ENCODE data around the gene SLC38A2.

The SLC38A2 gene

DNA sequence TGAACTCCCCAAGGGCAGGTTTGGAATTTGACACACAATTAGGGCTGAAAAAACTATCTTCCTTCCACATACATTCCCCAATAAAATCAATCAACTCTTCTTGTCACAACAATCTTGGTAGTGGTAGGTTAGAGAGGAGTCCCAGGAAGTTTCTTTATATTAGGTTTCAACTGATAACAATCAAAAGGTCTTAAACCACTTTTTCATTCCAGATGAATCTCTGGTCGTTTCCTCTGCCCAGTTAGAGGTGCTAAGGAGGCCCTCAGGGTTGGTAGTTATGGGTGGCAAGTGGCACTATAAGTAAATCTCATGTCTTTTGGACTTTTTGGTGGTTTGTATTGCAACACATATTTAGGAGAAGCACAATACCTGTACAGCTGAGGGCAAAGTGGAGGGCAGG lies 1.7 kb upstream of the SLC38A2 start:
- DNase-seq = peak in 1 of 5 experiments; percentile 31

DNA sequence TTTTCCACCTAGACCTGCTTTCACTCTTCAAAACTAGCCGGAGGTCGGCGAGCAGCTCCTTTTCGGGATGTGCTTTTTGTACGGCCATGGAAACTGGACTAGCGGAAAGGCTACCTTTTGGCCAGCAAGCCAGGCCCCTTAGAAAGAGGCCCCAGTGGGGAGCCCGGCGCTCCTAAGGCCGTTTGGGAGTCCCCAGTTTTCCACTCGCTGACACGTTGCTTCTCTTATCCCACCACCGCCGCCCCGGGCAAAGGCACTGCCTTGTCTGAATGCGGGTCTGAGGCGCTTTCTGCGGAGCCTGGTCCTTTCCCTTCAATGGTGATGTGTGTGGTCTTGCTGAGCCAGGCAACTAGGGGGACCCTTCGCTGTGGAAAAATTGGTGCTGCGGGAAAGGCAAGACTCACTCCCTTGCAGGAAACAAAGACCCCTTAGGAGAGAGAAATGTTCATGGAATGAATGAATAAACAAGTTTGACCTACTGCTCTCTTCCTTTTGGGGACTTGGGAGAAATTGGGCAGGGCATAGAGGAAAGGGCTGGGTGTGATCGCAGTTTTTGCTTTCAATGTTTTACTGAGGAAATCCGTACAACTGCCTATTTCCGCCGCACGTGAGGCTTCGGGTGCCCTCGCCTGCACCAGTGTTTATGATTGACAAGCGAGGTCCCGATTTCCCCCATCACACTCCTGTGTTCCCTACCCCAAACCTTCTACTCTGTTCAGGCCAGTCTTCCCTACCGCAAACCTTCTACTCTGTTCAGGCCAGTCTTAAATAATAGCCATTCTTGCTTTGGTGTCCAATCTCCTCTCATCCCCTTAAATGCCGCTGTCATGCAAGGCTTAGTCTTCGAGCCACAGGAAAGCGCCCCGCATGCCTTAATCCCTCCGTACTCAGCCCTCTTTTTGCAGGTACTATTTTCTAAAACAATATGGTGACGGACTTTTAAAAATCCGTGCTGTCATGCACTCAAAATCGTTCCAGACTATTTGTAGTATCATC lies 1.0 kb upstream of the SLC38A2 start:
- peak in 4 of 5 experiments; percentile 13 to 71 (median 26) for DNase-seq

DNA sequence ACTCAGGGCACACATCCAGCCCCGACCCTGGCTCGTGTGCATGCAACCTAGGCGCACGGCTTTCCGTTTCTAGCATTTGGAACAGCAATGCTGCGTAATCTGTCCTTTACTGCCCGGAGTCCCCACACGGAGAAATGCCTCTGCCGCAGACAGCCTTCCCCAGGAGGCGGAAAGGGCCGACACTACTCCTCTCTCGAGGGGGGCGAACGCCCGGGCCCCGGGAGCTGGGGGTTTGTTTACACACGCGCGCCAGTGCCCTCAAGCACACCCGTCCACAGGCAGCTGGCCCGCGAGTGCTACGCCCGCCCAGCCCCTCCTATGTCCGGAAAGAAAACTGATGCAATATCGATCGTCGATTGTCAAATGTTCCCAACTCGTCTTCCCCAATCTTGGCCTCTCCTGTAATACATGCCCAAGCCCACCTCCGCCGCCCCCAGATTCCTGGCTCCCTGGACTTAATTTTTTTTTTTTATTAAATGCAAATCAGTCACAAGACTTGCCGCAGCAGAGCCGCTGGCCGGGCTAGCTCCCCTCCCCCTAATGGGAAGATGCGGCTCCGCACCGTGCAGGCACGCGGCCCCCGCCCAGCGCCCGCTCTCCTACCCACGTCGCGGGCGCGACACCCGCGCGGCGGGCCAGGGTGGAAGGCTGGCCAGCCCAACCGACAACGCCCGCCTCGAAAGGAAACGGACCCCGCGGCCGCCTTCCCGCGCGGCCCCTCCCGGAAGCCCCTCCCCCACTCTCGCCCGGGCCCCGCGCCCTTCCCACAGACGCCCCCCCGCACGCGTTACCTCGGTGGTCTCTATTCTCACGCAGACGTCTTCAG lies 642 bp downstream of the SLC38A2 start:
- peak in 4 of 5 experiments; percentile 20 to 73 (median 44) for DNase-seq

DNA sequence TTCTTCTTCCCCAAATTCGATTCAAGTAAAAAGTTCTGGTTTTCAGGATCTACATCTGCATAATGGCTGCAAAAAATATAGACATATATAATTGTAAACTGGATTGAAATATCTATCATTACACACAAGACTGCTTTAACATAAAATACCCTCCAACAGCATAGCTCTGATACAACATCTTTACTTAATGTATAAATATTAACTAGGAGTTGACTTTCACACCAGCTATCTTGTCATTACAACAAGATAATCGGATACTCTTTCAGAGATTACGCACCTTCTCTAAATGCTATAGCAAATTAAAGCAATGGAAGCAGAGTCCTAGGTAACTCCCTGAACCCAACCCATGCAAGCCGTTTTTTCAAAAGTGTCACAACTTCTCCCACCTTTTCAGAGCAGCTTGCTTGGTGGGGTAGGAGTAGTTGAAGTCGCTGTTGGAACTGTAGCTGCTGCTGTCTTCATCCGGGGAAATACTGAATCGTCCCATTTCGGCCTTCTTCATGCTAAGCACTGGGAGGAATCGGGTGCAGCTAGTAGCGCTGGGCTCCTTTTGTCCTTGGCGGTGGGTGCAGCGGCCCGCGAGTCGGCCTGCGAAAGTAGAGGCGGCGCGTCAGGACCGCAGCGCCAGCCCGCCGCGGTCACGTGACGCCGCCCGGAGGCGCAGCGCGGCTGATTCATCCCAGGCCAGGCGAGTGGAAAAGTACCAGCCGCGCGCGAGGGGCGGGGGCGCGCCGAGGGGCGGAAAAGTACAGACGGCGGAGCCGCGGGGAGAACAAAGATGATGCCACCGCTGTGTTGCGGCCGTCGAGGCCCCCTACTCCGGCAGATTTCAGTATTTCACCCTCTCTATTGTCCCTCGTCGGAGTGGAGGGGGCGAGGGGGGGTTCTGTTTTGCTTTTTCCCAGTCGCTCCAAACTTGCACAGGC lies 1.5 kb downstream of the SLC38A2 start:
- peak; percentile 89 to 96 (median 92) for DNase-seq

DNA sequence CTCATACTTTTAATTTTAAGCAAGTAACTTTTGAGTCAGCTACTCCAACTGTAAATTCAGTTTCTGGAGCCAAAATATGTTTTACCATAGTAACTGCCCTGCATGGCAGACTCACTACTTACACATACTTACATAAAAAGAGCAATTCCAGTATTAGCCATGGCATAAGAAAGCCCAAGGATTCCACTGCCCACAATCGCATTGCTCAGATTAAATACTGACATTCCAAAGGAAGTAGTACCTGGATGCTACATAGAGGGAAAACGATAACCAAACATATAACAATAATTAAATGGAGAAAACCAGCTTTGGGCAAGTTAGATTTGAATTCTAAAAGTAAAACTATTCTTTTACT lies 2.2 kb downstream of the SLC38A2 start:
- no peak for DNase-seq

DNA sequence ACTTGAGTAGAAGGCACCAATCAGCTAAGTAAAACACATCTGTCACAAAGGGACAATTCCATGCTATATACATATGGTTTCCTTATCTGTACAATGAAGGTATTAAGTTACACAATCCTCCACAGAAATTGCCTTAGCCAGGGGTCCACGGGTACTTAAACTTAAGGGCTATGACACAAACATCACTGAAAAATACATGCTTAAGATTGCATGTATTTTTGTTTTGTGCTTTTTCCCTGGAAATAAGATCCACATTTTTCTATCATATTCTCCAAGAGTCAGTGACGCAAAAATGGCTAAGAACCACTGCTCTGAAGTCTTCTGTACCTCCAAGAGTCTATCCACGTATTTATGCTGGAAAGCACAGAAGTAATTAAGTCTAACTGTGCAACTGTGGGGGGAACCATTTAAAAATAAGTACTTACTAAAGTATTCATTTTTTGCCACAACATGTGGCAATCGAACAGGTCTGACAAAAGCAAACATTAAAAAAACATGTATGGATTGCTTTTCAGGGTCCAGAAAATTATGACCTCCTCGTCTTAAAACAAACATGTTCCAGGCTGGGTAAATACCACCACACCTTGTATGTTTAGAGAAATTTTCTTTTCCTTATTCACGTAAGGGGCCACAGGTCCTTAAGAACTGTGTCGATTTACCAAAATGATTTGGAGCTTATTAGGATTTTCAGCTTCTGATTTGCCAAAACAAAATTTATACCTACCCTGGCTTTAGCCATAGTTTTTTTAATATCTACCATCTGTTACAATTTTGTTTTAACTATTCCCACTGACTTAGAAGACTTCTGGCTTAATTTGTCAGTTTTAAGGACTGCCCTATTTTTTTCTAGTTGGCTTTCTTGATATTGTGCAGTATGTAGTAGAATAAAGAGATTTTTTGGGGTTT lies 2.8 kb downstream of the SLC38A2 start:
- DNase-seq = no peak

DNA sequence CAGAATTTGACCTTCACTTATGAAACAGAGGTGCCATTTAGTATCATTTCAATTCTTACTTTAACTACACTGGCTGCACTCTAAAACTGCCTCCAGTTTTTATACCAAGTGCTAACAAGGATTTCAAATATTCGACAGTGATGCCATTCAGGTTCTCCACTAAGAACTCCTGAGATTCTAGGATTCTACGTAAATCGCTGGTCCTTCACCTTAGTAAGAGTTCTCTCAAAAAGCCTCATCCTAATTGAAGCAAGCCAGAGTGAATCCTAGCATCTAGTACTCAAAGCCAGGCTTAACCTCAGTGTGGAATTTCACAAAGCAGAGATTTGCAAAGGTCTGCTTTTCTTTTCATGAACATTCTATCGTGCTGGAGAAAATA lies 3.5 kb downstream of the SLC38A2 start:
- no peak for DNase-seq

DNA sequence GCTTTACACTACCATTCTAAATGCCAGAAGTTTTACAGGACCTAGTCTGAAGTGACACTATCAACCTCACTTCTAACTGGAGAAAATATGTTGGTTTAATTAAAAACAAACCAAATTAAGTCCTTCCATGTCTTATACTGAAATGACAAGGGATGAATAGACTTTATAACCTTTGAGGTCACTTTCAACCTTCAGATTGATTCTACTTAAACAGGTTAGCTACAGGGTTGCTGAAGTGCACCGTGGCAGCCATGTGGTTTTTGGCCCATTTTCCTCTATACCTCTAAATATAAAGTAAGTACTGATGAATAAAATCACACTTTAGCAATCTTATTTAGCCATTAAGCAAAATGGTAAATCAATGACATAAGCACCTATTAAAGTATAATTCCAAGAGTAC lies 3.9 kb downstream of the SLC38A2 start:
- DNase-seq = no peak

DNA sequence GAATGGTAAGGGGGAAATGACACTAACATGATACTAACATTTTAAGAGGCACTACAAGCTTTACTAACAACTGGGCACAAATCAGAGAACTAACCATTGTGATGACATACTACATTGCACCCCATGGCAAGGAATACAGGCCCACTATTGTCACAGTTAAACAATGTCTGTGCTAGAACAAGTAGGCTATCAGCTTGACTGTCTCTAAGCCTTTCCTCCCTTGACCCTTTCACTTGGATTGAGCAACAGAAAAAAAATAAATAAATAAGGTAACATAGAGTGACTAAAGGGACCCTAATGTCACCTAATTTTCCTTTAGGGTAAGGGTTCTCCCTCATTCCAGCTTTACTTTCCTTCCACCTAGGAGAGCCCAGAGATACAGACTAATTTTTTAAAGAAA lies 4.4 kb downstream of the SLC38A2 start:
- DNase-seq = no peak

DNA sequence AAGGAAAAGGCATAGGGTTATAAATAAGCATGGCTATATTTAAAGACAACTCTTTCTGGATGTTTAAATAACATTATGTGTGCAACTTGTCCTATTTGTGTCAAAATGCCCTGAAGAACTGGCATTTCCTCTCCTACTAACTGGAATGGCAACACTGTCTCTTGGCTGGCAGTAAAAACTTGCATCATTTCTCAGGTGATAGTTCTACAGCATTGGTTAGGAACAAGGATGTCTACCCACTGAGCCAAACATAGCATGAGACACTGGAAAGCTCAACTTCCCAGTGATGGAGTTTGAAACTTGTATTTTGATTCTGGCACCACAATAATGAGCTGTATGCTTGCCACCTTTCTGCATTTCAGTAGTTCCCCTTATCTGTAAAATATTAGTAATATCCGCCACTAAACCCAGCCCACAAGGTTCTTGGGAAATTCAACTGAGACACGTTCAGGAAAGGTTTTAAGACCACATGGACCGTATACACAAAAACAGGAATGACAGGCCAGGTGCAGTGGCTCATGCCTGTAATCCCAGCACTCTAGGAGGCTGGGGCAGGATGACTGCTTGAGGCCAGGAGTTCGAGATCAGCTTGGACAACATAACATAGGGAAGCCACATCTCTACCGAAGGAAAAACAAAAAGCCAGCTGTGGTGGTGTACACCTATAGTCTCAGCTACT lies 5.1 kb downstream of the SLC38A2 start:
- no peak for DNase-seq

DNA sequence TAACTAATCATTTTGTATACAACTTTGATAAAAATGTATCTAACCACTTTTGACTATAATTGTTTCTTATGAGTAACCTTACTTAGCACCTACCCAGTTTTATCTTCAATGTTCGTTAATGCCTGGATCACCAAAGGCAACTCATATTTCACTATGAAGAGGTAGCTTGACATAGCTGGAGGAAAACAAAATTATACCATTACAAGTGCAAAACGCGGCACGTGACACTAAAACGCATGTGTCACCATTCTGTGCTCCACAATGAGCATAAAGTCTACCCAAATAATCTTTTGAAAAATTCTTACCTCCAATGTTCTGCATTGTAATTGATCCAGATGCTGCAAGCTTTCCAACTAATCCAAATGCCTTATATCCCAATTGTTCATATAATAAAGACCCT lies 5.8 kb downstream of the SLC38A2 start:
- DNase-seq = no peak

DNA sequence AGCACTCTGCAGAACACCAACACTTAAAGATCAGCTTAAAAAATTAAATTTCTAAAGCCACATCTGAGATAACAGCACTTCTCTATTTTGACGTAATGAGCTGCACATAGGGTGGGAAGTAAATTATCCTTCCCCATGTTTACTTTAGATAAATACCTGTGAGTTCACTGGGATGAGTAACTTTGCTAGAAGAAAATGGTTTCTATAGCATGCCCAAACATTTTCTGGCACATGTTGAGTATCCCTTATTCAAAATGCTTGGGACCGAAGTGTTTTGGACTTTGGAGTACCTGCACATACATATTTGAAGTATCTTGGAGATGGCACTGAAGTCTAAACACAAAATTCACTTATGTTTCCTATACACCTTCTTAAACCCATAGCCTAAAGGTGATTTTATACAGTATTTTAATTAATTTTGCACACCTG lies 6.6 kb downstream of the SLC38A2 start:
- DNase-seq = no peak

DNA sequence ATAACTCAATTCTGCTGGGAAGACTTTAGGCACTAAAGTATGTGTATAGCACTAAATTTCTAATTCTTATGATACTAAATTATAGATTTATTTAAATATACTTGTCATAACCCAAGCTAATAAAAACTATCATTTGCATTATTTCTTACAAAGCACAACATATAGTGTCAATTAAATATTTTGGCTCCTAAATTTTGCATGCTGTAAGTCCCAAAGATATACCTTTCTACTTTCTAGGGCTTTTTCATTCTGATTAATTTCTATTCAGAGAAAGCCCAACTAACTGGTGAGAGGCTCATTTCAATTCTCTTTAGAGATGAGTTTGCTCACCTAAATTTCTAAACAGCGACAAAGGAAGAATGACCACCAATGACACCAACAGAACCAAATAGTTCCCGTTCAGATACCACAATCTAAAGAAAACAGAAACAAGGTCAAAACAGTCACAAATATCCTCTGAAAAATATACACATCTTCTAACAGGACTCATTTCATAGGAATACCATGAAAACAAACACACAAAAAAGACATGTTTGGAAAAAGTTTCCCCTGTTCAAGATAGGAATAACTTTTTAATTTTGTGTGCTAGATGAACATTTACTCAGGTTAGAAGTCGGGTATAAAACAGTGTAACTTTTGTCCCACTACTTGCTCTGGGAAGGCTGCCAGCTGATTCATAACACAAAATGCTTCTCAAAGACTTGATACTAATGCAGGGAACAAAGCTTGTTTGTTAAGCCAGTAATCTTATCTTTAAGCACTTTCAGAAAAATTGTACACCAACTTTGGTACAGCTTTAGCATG lies 7.6 kb downstream of the SLC38A2 start:
- no peak for DNase-seq

DNA sequence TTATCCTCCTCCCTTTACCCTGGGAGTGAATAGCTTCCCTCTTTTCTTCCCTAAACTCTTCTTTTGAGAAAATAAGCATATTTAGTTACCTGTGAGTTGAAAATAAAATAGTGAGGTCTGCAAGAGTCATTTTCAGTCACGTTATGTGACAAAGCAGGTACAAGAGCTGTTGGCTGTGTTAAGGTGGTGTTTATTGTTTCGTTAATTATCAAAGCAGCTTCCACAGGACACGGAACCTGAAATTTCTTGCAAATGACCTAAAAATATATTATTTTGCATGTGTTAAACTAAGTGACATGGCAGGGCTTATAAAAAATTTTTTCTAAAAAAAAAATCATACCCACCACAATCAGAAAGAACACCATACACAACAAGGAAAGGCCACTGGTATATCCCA lies 8.3 kb downstream of the SLC38A2 start:
- DNase-seq = no peak

DNA sequence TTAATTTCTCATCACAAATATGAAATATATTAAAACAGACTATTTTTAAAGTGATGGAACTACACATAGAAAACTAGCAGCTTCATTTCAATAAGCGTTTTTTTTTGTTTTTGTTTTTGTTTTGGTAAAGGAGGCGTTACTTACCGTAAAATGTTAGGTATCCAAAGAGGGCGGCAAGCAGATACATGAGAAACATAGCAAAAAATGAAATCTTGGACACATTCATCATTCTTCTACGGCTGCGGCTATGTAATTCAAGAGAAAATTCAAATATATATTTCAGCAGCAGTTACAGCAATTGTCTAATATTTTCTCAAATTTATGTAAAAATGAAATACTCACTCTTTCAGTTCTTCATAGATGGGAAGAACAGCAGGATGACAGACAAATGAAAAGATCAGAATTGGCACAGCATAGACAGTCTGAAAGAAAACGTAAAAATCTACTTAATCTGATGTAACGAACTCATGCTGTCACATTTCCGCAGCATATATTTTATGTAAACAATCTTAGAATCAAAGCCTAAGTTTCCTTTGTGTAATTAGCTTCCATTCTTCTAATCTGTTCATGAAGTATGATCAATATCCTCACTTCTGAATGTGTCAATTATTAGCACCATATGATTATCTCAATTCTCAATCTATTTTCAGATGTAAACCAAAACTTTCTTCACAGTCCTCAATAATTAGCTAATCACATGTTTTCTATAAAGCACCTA lies 8.8 kb downstream of the SLC38A2 start:
- DNase-seq = no peak

DNA sequence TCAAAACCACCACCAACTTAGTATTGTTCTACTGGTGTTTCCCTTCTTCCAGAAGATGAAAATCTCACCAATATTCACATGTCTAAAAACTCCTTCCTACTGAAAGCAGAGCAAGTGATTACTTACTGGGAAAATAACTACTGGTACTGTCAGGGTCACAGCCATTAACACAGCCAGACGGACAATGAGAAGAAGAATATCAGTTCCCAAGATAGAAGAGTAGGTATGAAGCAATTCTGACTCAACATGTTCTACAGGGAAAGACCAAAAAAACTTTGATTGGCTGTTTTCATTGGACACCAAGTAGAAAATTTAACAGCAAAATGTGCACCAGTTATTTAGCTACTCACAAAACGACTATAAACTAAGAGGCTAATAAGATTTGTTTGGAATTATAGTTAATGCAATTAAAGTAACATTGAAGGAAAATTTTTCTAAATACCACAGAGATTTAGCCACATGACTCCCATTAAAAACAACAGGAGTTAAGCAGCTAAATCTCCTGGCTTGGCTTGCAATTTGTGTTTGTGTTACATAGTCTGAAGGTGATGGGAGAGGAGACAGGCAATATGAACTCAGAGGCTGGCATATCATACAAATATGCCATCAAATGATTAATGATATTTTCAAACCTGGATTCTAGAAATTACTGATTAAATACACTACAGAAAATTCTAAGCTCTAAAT lies 9.5 kb downstream of the SLC38A2 start:
- DNase-seq = no peak

DNA sequence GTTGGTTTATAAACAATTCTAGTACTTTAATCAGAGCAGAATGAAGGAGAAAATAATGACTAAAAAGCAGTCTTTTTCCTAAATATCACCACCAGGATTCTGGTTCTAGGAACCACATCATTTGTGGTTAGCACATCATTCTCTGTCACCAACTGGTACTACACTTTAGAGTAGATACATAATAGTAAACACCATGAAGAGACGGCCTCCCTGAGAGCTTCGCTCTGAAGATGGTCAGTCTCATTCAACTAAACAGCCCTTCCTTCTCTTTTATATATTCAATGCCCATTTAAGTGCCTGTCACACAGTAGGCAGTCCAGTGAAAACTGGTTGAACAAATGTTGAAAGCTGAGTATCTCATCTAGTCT lies 10.9 kb downstream of the SLC38A2 start:
- no peak for DNase-seq

DNA sequence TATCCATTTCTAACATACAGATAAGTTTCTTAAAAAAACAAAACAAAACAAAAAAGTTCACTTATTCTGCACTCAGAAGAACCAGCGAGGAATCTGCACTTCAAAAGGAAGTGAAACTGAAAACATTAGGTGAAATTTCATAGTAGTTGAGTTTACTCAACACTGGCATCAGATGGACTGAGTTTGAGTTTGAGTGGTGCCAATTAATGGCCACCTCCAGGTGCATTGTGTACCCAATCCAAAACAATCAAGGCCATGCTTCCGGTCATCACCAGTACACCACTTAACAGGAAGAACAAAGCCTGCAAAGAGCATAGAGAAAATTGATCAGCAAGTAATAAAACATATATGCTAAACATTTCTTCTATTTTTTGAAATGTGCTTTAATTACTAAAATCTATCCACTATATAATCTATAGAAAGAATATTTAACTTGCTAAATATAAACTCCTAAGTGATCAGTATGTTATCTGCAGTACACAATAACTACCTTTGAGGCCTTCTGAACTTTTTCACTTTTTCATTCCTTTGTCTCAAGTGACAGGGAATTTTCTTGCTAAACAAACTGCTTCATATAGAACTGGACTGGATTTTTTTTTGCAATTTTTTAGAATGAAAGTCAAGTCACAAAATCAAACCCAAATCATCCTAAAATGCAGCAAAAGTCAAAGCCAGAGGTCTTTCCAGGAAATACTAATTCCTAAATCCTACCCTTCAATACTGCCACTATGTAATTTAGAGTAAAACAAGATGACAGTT lies 11.5 kb downstream of the SLC38A2 start:
- DNase-seq = peak in 1 of 5 experiments; percentile 37
